Activated effector memory CD4-positive, alpha-beta T cell treated with anti-CD3 and anti-CD28 coated beads, Interleukin-2, amount 50 U/mL, for 16 hours (primary cell): Measurements from ENCODE around the gene OXER1.

Source experiments
- DNase-seq: peaks from one replicate; pipeline ENCODE4 v3.0.0-alpha.2; 2020

The OXER1 gene

GRCh38 chr2:42793334-42794270 is 29.7 kb upstream of the OXER1 start:
- DNase-seq, result no peak

- no peak for DNase-seq
These were observed 28.8 kb upstream of the OXER1 start, which contains the start of gene HAAO for GRCh38 chr2:42792583-42793333. TSS of gene HAAO (minus strand) at chr2:42792583. CDS start at chr2:42792536, 47 bp downstream.

GRCh38 chr2:42792087-42792582 is 28.2 kb upstream of the OXER1 start:
- no peak for DNase-seq

- no peak for DNase-seq
These were observed 27.7 kb upstream of the OXER1 start for GRCh38 chr2:42791606-42792005.

- DNase-seq, result no peak
These were observed 25.8 kb upstream of the OXER1 start for GRCh38 chr2:42789751-42790150.

- no peak for DNase-seq
These were observed 24.9 kb upstream of the OXER1 start for GRCh38 chr2:42788882-42789281.

- no peak for DNase-seq
These were observed 24.5 kb upstream of the OXER1 start for GRCh38 chr2:42788478-42788793.

GRCh38 chr2:42787788-42788477 is 24.0 kb upstream of the OXER1 start:
- no peak for DNase-seq

GRCh38 chr2:42787424-42787787 is 23.5 kb upstream of the OXER1 start:
- DNase-seq, result no peak

- no peak for DNase-seq
These were observed 22.8 kb upstream of the OXER1 start for GRCh38 chr2:42786561-42787345.

- DNase-seq, result no peak
These were observed 20.4 kb upstream of the OXER1 start for GRCh38 chr2:42784204-42784880.

- DNase-seq, result no peak
These were observed 19.6 kb upstream of the OXER1 start for GRCh38 chr2:42783511-42783910.

- DNase-seq, result no peak
These were observed 17.2 kb upstream of the OXER1 start for GRCh38 chr2:42781181-42781580.

GRCh38 chr2:42777883-42778805 is 14.2 kb upstream of the OXER1 start:
- no peak for DNase-seq

- no peak for DNase-seq
These were observed 11.9 kb upstream of the OXER1 start for GRCh38 chr2:42775810-42776209.

GRCh38 chr2:42775186-42775585 is 11.3 kb upstream of the OXER1 start:
- DNase-seq, result no peak

- no peak for DNase-seq
These were observed 7.7 kb upstream of the OXER1 start for GRCh38 chr2:42771546-42772153.

- no peak for DNase-seq
These were observed 6.6 kb upstream of the OXER1 start for GRCh38 chr2:42770288-42771131.

- DNase-seq, result no peak
These were observed 5.8 kb upstream of the OXER1 start for GRCh38 chr2:42769583-42770287.
